T47D (cell line): Measurements from ENCODE around the gene HAT1.

Experiments
- DNase-seq, 2 experiments: peaks; one replicate each; pipeline versions ENCODE4 v3.0.0 to v3.0.0-alpha.2; 2011 to 2012; ENCODE audit warnings: low read depth in 1 of 2, low spot score in 1 of 2
- JUND ChIP-seq: IDR thresholded peaks from 2 replicates; pipeline ENCODE4 v1.6.1; 2012; ENCODE audit warnings: low read depth
- in situ Hi-C: cut with HindIII; loops from 2 replicates; pipeline ENCODE4 v1.10.0; 2016; ENCODE audit warnings: low sequenced_read_pairs, low pct_unique_long_range_greater_than_20kb

The HAT1 gene

DNA sequence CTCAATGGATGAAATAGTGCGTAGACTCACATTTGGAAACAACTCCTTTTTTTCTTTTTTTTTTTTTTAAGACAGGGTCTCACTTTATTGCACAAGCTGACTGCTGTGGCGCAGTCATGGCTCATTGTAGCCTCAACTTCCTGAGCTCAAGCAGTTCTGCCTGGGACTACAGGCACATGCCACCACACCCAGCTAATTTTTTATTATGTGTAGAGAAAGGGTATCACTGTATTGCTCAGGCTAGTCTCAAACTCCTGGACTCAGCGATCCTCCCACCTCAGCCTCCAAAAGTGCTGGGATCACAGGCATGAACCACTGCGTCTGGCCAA, 17.4 kb downstream of the HAT1 start:
- in situ Hi-C loops, result no loop called here
- no peak for TF ChIP-seq JUND
- DNase-seq, result no peak

DNA sequence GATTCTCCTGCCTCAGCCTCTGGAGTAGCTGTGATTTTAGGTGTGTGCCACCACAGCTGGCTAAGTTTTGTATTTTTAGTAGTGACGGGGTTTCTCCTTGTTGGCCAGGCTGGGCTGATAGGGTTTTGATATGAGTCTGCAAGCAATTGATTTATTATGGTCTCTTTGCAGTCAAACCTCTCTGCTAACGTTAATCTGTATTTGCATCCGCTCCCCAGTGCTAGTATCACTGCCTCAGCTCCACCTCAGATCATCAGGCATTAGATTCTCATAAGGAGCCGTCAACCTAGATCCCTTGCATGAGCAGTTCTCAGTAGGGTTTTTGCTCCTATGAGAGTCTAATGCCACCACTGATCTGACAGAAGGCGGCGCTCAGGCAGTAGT, 19.0 kb downstream of the HAT1 start:
- no peak for DNase-seq
- TF ChIP-seq JUND, result no peak
- in situ Hi-C loops, result no loop called here

DNA sequence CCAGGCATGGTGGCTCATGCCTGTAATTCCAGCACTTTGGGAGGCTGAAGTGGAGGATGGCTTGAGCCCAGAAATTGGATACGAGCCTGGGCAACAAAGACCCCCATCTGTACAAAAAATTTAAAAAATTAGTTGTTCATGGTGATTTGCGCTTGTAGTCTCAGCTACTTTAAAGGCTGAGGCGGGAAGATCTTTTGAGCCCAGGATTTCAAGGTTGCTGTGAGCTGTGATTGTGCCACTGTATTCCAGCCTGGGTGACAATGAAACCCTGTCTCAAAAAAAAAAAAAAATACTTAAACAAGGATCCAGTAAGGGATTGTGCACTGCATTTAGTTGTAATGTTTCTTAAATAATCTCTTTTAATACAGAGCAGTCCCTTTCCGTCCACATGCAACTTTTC, 21.6 kb downstream of the HAT1 start:
- no peak for DNase-seq
- TF ChIP-seq JUND, result no peak
- in situ Hi-C loops, result no loop called here

DNA sequence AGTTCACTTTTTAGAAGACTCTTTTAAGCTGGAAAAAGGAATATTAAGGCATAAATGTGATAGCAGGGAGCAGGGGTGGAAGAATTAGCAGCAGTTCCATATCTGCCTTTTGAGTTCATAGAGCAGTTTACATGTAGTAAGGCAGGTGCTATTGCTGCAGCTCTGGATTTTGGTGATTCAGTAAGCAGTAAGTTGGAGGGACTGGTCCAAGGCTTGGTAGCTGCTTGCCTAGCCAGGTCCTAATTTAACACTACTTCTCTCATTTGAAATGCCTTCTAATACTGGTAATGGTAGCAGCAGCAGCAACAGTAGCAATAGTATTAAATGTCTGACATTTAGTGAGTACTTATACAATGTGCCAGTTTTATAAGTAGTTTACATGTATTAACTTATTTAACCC, 30.0 kb downstream of the HAT1 start:
- no peak for TF ChIP-seq JUND
- in situ Hi-C loops, result no loop called here
- no peak for DNase-seq

DNA sequence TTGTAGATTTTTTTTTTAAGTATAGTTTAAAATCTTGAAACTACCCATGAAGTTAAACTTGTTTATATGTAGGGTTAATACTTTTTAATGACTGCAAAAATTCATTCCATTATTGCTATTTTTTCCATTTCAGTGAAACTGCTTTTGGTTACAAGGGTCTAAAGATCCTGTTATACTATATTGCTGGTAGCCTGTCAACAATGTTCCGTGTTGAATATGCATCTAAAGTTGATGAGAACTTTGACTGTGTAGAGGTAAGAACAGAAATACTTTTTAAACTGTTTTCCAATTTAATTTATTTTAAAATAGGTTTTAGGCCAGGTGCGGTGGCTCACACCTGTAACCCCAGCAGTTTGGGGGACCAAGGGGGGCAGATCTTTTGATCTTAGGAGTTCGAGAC, 30.5 kb downstream of the HAT1 start:
- in situ Hi-C loops, result no loop called here
- TF ChIP-seq JUND, result no peak
- DNase-seq, result no peak

DNA sequence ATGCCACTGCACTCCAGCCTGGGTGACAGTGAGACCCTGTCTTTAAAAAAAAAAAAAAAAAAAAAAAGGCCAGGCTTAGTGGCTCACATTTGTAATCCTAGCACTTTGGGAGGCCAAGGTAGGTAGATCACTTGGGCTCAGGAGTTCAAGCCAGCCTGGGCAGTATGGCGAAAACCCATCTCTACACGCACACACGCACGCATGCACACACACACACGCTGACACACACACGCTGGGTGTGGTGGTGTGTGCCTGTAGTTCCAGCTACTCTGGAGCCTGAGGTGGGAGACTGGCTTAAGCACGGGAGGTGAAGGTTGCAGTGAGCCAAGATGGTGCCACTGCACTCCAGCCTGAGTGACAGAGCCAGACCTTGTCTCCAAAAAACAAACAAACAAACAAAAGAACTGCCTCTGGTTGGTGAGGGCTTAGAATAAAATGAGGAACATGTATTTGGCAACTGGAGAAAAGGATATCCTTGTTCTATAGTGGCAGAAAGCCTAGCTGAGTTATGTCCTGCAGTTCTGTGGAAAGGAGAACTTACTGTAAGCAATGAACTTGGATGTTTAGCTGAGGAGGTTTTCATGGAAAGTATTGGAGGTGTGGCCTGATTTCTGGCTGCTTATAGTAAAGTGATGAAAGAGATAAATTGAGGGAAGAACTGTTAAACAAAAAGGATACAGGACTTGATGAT, 34.0 kb downstream of the HAT1 start:
- in situ Hi-C loops, result no loop called here
- peak in 1 of 2 experiments; percentile 21 for DNase-seq
- no peak for TF ChIP-seq JUND

DNA sequence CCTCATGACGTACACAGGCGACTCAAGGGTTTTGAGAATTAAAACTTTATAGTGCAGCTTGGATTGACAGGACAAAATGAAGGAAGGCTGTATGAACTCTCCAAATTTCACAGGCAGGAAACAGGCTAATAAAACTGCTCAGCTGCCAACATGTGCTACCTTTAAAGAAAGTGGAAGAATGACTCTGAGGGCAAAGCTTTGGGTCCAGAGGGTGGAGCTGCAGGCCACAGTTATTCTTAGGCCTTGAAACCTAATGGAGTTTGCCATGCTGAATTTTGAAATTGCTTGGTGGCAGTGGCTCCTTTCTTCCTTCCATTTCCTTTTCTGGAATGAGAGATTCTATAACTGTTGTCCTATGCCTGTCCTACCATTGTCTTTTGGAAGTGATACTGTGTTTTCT, 34.8 kb downstream of the HAT1 start:
- peak in 1 of 2 experiments; percentile 54 for DNase-seq
- in situ Hi-C loops, result no loop called here
- no peak for TF ChIP-seq JUND

DNA sequence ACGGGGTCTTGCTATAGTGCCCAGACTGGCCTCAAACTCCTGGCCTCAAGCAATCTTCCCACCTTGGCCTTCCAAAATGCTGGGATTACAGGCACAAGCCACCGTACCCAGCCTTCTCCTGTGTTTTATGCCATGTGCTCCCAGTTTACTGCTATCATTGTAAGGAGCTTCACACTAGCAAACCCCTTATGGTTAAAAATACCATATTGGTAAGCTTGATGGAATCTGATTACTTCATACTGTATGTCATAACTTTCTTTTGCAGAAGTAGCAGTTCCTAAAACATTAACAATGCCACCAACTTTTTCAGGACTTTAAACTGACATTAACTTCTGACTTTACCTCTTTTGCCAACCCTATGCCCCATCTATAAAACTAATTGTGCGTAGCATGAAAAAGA, 36.2 kb downstream of the HAT1 start:
- DNase-seq, result no peak
- in situ Hi-C loops, result no loop called here
- no peak for TF ChIP-seq JUND

DNA sequence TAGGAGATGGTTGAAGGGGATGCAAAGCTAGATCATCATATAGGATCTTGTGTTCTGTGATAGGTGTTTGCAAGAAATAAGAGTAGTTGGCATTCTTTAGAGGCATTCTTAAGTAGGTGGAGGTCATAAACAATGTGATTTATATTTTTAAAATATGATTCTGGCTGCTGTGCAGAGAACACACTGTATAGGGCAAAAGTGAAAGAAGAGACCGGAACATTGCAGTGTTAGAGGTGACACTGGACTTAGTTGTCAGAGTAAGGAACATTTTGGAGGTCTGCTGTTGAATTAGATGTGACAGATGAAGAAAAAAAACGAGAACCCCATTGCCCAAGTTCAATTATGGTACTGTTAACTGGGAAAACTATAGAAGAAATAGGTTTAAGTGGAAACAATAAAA, 37.7 kb downstream of the HAT1 start:
- TF ChIP-seq JUND, result no peak
- DNase-seq, result no peak
- in situ Hi-C loops, result no loop called here

DNA sequence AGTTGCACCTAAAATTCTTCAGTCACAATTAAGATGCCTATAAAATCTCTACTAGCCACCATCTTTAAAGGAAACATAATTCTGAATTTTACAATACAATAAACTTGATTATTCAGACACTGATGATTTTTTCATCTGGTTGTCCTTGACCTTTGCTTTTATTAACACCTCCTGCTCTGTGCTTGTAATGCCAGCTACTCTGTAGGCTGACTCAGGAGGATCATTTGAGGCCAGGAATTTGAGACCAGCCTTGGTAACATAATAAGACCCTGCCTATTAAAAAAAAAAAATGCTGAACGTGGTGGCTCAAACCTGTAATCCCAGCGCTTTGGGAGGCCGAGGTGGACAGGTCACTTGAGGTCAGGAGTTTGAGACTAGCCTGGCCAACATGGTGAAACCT, 38.3 kb downstream of the HAT1 start:
- in situ Hi-C loops, result no loop called here
- DNase-seq, result no peak
- TF ChIP-seq JUND, result no peak

DNA sequence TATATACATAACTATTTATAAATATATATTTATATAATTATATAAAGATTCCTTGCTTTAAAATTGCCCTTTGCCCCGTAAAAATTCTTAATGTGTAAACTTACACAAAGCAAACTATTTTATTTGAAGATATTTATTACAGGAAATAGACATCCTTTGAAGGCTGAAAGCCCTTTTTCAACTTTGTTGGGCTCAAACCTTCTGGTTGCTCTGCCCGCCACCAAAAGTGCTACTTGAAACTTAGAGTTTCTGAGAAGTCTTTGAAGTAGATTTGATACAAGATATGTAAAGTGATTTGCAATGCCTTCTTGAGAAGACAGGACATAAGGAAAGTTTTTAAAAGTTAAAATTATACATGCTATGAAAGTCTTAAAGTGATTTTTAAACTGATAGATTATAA, 40.9 kb downstream of the HAT1 start:
- in situ Hi-C loops, result no loop called here
- TF ChIP-seq JUND, result no peak
- DNase-seq, result no peak

DNA sequence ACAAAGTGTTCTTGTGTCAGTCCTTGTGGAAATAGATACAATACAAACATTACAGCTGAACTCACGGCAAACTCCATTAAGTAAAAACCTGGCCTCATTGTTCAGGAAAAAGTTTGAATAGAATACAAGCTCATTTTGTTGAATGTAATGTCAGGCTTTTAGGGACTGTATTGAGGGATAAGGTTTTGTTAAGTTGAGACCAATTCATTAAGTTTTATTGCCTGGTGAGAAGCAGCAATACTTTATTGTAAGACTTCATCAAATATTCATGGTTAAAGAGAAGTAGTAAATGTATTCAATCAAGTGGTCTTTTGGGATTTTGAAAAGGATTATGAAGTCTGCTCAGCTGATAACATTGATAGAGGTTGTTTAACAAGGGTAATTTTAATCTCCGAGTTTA, 42.0 kb downstream of the HAT1 start:
- no peak for DNase-seq
- TF ChIP-seq JUND, result no peak
- in situ Hi-C loops, result no loop called here

DNA sequence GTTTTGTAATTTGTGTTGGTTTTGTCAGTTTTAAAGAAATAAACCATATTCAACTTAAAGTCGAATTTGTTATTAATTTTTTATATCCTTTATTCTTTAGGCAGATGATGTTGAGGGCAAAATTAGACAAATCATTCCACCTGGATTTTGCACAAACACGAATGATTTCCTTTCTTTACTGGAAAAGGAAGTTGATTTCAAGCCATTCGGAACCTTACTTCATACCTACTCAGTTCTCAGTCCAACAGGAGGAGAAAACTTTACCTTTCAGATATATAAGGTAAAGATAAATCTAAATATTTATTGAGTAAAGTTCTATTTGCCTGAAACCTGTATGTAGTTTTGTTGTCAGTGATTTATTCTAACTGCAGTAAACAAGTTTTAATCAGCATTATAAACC, 43.0 kb downstream of the HAT1 start:
- no peak for TF ChIP-seq JUND
- in situ Hi-C loops, result no loop called here
- no peak for DNase-seq

DNA sequence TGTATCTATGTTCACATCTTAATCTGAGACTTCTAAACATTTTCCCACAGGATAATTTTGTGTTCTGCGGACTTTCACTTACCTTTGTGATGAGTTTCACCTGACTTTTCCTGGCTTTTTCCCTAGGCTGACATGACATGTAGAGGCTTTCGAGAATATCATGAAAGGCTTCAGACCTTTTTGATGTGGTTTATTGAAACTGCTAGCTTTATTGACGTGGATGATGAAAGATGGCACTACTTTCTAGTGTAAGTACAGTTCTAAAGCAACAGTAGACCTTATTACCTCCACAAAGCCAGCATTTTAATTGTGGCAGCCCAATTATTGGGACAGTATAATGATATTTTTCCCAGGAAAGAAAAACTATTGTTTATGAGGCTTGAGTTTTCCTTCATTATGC, 43.4 kb downstream of the HAT1 start:
- no peak for TF ChIP-seq JUND
- in situ Hi-C loops, result no loop called here
- DNase-seq, result no peak
